RWPE1 (cell line): Measurements from ENCODE around the gene TTC4.

Experiments
- CTCF ChIA-PET: fragments of 350-600 bp; sonication (Branson Sonifier 250); formaldehyde crosslinking; extraction: SDS; loops from one replicate; lab custom pipeline; 2021; lab: Yijun Ruan, JAX
- POLR2A ChIA-PET: fragments of 400-600 bp; formaldehyde crosslinking; extraction: SDS; loops from one replicate; lab custom pipeline; 2020; ENCODE audit warnings: antibody characterized with exemption; ENCODE audit not compliant: low non-redundant PET; lab: Yijun Ruan, JAX
- DNase-seq: peaks from one replicate; pipeline ENCODE4 v3.0.0; 2012; ENCODE audit warnings: low spot score
- H3K27ac ChIP-seq: fragments of 450-650 bp; 2 replicates; pipeline ENCODE4 v1.5.1; 2017
- TF ChIP-seq, protein P1 (sequence below): fragments of 450-650 bp; conservative IDR thresholded peaks from 2 replicates; pipeline ENCODE4 v1.5.1; 2017; ENCODE audit warnings: low read depth, mild to moderate bottlenecking

TTC4 gene

GRCh38 chr1:54745864-54746263 lies 30.2 kb downstream of the TTC4 start:
- H3K27ac ChIP-seq = no peak overlapping the region
- CTCF ChIA-PET = interaction anchor here (0.6 to 0.9 kb wide), 2 partner anchors 55 to 664 kb away, joined by 3 to 4 read pairs; partner anchors contain the start of gene TTC22

GRCh38 chr1:54748094-54748835 lies 32.6 kb downstream of the TTC4 start:
- ChIA-PET CTCF (no interaction called here), POLR2A (interaction anchor here (0.6 kb wide), 1 partner anchor 547 kb away, joined by 3 read pairs; no protein-coding TSS in a partner anchor)
- TF ChIP-seq, protein P1, sequence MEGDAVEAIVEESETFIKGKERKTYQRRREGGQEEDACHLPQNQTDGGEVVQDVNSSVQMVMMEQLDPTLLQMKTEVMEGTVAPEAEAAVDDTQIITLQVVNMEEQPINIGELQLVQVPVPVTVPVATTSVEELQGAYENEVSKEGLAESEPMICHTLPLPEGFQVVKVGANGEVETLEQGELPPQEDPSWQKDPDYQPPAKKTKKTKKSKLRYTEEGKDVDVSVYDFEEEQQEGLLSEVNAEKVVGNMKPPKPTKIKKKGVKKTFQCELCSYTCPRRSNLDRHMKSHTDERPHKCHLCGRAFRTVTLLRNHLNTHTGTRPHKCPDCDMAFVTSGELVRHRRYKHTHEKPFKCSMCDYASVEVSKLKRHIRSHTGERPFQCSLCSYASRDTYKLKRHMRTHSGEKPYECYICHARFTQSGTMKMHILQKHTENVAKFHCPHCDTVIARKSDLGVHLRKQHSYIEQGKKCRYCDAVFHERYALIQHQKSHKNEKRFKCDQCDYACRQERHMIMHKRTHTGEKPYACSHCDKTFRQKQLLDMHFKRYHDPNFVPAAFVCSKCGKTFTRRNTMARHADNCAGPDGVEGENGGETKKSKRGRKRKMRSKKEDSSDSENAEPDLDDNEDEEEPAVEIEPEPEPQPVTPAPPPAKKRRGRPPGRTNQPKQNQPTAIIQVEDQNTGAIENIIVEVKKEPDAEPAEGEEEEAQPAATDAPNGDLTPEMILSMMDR = no peak

More at GRCh38 chr1:54745864-54746263, 30.2 kb downstream of the TTC4 start:
- TF ChIP-seq, protein P1 = no peak
- no peak for DNase-seq
- POLR2A ChIA-PET = no interaction called here

DNA sequence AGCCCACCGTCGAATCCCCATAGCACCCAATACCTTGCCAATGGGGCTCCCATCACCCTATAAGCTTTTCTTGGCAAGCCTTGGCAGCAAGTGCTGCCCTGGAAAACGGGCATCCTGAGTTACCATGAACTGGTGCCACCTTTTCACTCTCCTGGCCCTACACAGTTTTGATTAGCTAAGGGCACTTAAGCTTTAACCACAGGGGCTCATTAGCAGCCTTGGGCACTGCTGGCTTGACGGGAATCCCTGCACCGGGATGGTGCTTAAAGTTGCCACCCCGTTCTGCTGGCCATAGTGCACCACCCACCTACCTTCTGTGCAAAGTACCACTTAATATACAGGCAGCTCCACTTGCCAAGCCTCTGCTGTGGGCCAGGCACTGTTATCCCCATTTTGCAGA lies 34.9 kb downstream of the TTC4 start:
- H3K27ac ChIP-seq = no peak overlapping the region
- TF ChIP-seq, protein P1 = no peak
- no peak for DNase-seq
- POLR2A ChIA-PET = no interaction called here
- CTCF ChIA-PET = no interaction called here

More at GRCh38 chr1:54748094-54748835, 32.6 kb downstream of the TTC4 start:
- no peak overlapping the region for H3K27ac ChIP-seq
- no peak for DNase-seq

DNA sequence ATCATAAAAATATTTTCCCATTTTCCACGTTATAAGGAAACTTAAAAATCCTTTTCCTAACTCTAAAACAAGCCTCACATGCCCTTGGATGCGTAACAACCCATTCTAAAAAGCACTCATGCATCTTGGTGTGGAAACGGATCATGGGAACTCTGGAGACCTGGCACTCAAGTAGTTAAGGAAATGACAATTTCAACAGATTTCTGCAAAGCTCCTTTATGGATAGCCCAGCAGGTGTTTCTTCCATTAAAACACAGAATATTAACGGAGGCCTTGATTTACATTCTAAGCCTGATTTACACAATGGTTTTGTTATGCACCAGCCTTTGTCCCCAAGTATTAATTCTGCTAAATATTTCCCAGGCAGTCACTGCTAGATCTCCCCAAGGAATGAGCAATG lies 35.8 kb downstream of the TTC4 start:
- CTCF ChIA-PET = no interaction called here
- POLR2A ChIA-PET = no interaction called here
- H3K27ac ChIP-seq = no peak overlapping the region
- DNase-seq = no peak
- TF ChIP-seq, protein P1 = no peak

GRCh38 chr1:54754045-54754444 lies 38.4 kb downstream of the TTC4 start:
- POLR2A ChIA-PET = no interaction called here
- H3K27ac ChIP-seq = no peak overlapping the region
- no peak for DNase-seq
- TF ChIP-seq, protein P1 = no peak
- CTCF ChIA-PET = no interaction called here

DNA sequence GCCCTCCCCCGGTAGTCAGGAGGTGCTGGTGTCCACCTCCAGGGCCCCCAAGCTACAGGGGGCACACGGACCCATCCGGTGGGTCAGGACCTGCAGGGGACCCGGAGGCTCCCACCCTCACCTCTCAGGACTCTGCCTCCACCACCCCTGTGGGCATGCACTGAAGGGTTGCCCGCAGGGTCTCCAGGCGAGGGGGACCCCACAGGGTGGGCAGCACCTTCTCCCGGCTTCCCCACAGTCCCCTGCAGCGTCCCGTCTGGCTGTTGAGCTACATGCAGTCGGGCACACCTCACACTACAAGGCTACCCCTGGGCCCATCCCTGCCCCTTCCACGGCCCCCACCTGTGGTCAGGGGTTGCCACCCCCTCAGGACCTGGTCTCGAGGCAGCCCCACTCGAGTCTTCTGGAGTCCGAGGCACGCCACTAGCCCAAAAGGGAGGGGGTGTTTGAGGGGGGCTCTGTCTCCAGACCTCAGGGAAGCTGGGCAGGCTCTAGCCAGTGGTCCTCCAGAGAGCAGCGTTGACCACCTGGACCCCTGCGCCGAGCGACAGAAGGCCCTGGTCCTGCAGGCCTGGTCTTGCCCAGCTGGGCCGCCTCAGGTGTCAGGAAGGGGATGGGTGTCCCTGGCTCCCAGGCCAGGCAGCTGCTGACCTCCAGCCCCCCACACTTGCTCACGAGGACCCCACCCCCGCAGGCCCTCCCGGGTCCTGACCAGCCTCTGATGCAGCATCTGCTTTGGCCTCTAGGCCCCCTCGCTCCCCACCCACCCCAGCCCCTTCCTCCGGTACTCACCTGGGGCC lies 39.0 kb downstream of the TTC4 start:
- no peak overlapping the region for H3K27ac ChIP-seq
- no peak for DNase-seq
- CTCF ChIA-PET = no interaction called here
- TF ChIP-seq, protein P1 = no peak
- POLR2A ChIA-PET = no interaction called here
